ENCODE measurements around the gene SKAP2. TPM values are rescaled to one million over a fixed set of nuclear protein-coding genes. Genes with fewer than 3 reads are reported as not detected.

The SKAP2 gene
- total RNA-seq, 1 experiment from 2014 or later, result 66.8 TPM

DNA sequence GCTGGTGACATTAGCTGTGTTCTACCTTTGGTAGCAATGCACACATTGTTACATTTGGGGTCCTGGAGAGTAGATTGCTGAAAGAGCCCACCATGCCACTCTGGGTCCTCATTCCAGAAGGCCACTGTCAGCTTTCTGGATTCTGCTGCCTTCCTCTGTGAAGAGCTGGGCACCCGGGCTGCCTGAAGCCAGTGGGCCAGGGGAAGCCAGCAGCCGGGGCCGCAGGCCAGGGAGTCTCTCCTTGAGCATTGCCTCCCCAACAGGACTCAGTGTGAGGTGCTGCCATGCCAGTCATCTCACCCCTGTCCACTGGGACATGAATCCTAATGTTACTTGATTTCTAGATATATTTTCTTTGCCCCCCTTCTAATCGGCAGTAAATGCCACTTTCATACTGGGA is 234.0 kb downstream of the SKAP2 start:
- intact Hi-C loops (cut with micrococcal nuclease; ENCODE audit: unreplicated experiment), result no loop called here

DNA sequence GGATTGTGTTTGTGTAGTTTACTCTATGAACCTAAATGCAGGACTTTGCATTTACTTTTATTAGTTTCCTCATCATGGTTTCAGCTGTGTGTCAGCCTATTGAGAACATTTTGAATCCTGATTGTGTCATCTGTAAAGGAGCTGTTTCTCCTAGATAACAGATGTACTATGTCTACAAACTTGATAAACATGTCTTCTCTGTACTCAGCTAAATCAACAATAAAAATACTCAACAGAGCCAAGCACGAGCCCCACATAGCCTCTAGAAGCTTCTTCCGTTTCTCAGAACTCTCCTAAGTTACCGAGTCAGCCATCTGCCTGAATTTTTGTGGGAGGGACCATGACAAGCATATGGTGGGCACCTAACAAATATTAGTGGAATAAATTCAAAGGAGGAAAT is 234.7 kb downstream of the SKAP2 start:
- BruUV-seq (replicated peaks), result no TSS peak
- POLR2A ChIA-PET, result no interaction called here
- DNase-seq (ENCODE audit: low read depth, low spot score) (no peak), ATAC-seq (no peak)
- CTCF ChIA-PET, result no interaction called here
- Histone ChIP-seq H3K4me3 (ENCODE audit: low read depth in 2 of 2, low read length in 2 of 2) (no peak overlapping the region), H3K9me3 (ENCODE audit: control insufficient read depth, insufficient read depth, low read depth, low read length) (no peaks in the 10 kb centered on the region), H3K4me1 (ENCODE audit: control insufficient read depth, insufficient read depth, low read length) (no peaks in the 10 kb centered on the region), H3K27me3 (ENCODE audit: control insufficient read depth, insufficient read depth, low read length) (peaks cover 6% of the 10 kb centered on the region; the same call in 1 of the 2 replicates), H3K27ac (ENCODE audit: low read length) (no peak overlapping the region), H3K36me3 (ENCODE audit: control insufficient read depth, insufficient read depth, low read length) (no peaks in the 10 kb centered on the region)
- TF ChIP-seq TCF7L2 (IDR thresholded peaks at IDR 0.05; ENCODE audit: low read depth, low read length), result no peak
- intact Hi-C loops (cut with micrococcal nuclease; ENCODE audit: unreplicated experiment), result no loop called here
- in situ Hi-C loops (cut with HindIII; ENCODE audit: low pct_unique_long_range_greater_than_20kb, low sequenced_read_pairs), result no loop called here

More for the DNA sequence above, 234.0 kb downstream of the SKAP2 start:
- Histone ChIP-seq H3K4me3 (ENCODE audit: low read depth in 2 of 2, low read length in 2 of 2) (no peak overlapping the region), H3K9me3 (ENCODE audit: control insufficient read depth, insufficient read depth, low read depth, low read length) (no peaks in the 10 kb centered on the region), H3K27me3 (ENCODE audit: control insufficient read depth, insufficient read depth, low read length) (peaks cover 9% of the 10 kb centered on the region; the same call in 1 of the 2 replicates), H3K36me3 (ENCODE audit: control insufficient read depth, insufficient read depth, low read length) (no peaks in the 10 kb centered on the region), H3K27ac (ENCODE audit: low read length) (no peak overlapping the region), H3K4me1 (ENCODE audit: control insufficient read depth, insufficient read depth, low read length) (no peaks in the 10 kb centered on the region)
- DNase-seq (ENCODE audit: low read depth, low spot score), result no peak
- ChIA-PET CTCF (no interaction called here), POLR2A (no interaction called here)
- in situ Hi-C loops (cut with HindIII; ENCODE audit: low pct_unique_long_range_greater_than_20kb, low sequenced_read_pairs), result no loop called here
- BruUV-seq (replicated peaks), result no TSS peak
- no peak for TF ChIP-seq TCF7L2 (IDR thresholded peaks at IDR 0.05; ENCODE audit: low read depth, low read length)
- TF ChIP-seq POLR2AphosphoS5 (IDR thresholded peaks at IDR 0.05; ENCODE audit: low read depth, low read length), result no peak
- no peak for TF ChIP-seq SIN3A (IDR thresholded peaks at IDR 0.05; ENCODE audit: borderline replicate concordance, insufficient read depth, low read depth, low read length)
- no peak for TF ChIP-seq REST (IDR thresholded peaks at IDR 0.05; ENCODE audit: insufficient read depth in 1 of 2, low read depth in 2 of 2, low read length in 1 of 2)
- TF ChIP-seq CTCF (IDR thresholded peaks at IDR 0.05), result no peak
- ATAC-seq, result no peak

GRCh38 chr7:26627891-26628341 is 236.5 kb downstream of the SKAP2 start:
- BruUV-seq (replicated peaks), result no TSS peak
- no peak overlapping the region for H3K4me3 ChIP-seq (ENCODE audit: low read depth in 2 of 2, low read length in 2 of 2)
- H3K9me3 ChIP-seq (ENCODE audit: control insufficient read depth, insufficient read depth, low read depth, low read length), result no peaks in the 10 kb centered on the region
- ChIA-PET CTCF (no interaction called here), POLR2A (no interaction called here)
- H3K27ac ChIP-seq (ENCODE audit: low read length), result no peak overlapping the region
- in situ Hi-C loops (cut with HindIII; ENCODE audit: low pct_unique_long_range_greater_than_20kb, low sequenced_read_pairs) (no loop called here), intact Hi-C loops (cut with micrococcal nuclease; ENCODE audit: unreplicated experiment) (no loop called here)
- TF ChIP-seq TCF7L2 (IDR thresholded peaks at IDR 0.05; ENCODE audit: low read depth, low read length) (no peak), REST (IDR thresholded peaks at IDR 0.05; ENCODE audit: insufficient read depth in 1 of 2, low read depth in 2 of 2, low read length in 1 of 2) (no peak), POLR2AphosphoS5 (IDR thresholded peaks at IDR 0.05; ENCODE audit: low read depth, low read length) (no peak), CTCF (IDR thresholded peaks at IDR 0.05) (no peak), SIN3A (IDR thresholded peaks at IDR 0.05; ENCODE audit: borderline replicate concordance, insufficient read depth, low read depth, low read length) (no peak)
- H3K27me3 ChIP-seq (ENCODE audit: control insufficient read depth, insufficient read depth, low read length), result no peaks in the 10 kb centered on the region; the same call in 1 of the 2 replicates
- H3K4me1 ChIP-seq (ENCODE audit: control insufficient read depth, insufficient read depth, low read length), result no peaks in the 10 kb centered on the region
- ATAC-seq (no peak), DNase-seq (ENCODE audit: low read depth, low spot score) (no peak)
- no peaks in the 10 kb centered on the region for H3K36me3 ChIP-seq (ENCODE audit: control insufficient read depth, insufficient read depth, low read length)

All from Panc1 (cell line).